ENCODE measurements around the gene ZFP36. TPM values are rescaled to one million over a fixed set of nuclear protein-coding genes. Genes with fewer than 3 reads are reported as not detected.
A peak's percentile ranks its signal among the peaks of the same experiment; 100 is the strongest.

The ZFP36 gene
- total RNA-seq, 4 donors from 2014 or later = 32.4 to 109 (median 62.4) TPM

GRCh38 chr19:39385629-39386411, 20.8 kb upstream of the ZFP36 start:
- TF ChIP-seq CTCF (IDR thresholded peaks at IDR 0.05) = no peak
- no peak for TF ChIP-seq POLR2A (IDR thresholded peaks at IDR 0.05)
- H3K36me3 ChIP-seq = peaks cover 50 to 64% of the 10 kb centered on the region in 2 donors
- no peak for DNase-seq
- intact Hi-C loops (cut with DNase I) = loop anchor here (5.0 kb wide), 1 partner anchor 39 kb away; no protein-coding TSS in a partner anchor
- no peaks in the 10 kb centered on the region for H3K9me3 ChIP-seq
- H3K27ac ChIP-seq = no peak overlapping the region
- H3K4me3 ChIP-seq (replicated peaks in 1 of 3) = no peak overlapping the region
- WGBS, 2 donors = 83 to 88% methylated on average over 20 of the region's 20 CpGs
- peaks cover 4 to 7% of the 10 kb centered on the region in 2 donors for H3K4me1 ChIP-seq
- H3K27me3 ChIP-seq = no peaks in the 10 kb centered on the region

- peaks cover 43 to 57% of the 10 kb centered on the region in 2 donors for H3K36me3 ChIP-seq
- no peak for TF ChIP-seq CTCF (IDR thresholded peaks at IDR 0.05)
- no peak for TF ChIP-seq POLR2A (IDR thresholded peaks at IDR 0.05)
- no peak overlapping the region for H3K4me3 ChIP-seq (replicated peaks in 1 of 3)
- H3K27ac ChIP-seq = no peak overlapping the region
- WGBS, 2 donors = 81 to 90% methylated on average over 7 of the region's 7 CpGs
- no peaks in the 10 kb centered on the region for H3K9me3 ChIP-seq
- DNase-seq = no peak
- no peaks in the 10 kb centered on the region for H3K27me3 ChIP-seq
- intact Hi-C loops (cut with DNase I) = loop anchor here (5.0 kb wide), 1 partner anchor 39 kb away; no protein-coding TSS in a partner anchor
- peaks cover 5 to 7% of the 10 kb centered on the region in 2 donors for H3K4me1 ChIP-seq
Observed at GRCh38 chr19:39386557-39386956, 20.1 kb upstream of the ZFP36 start.

GRCh38 chr19:39388657-39389056, 18.0 kb upstream of the ZFP36 start:
- intact Hi-C loops (cut with DNase I) = loop anchor here (5.0 kb wide), 1 partner anchor 41 kb away; no protein-coding TSS in a partner anchor
- no peak overlapping the region for H3K4me3 ChIP-seq (replicated peaks in 1 of 3)
- no peak for DNase-seq
- no peaks in the 10 kb centered on the region for H3K9me3 ChIP-seq
- no peak overlapping the region for H3K27ac ChIP-seq
- whole genome bisulfite sequencing, 2 donors = 88 to 94% methylated on average over 5 of the region's 5 CpGs
- H3K27me3 ChIP-seq = no peaks in the 10 kb centered on the region
- peaks cover 14 to 15% of the 10 kb centered on the region in 2 donors for H3K4me1 ChIP-seq
- no peak for TF ChIP-seq CTCF (IDR thresholded peaks at IDR 0.05)
- no peak for TF ChIP-seq POLR2A (IDR thresholded peaks at IDR 0.05)
- peaks cover 28 to 41% of the 10 kb centered on the region in 2 donors for H3K36me3 ChIP-seq

- Histone ChIP-seq H3K27me3 (no peaks in the 10 kb centered on the region), H3K36me3 (peaks cover 22 to 40% of the 10 kb centered on the region in 2 donors), H3K4me1 (peaks cover 14 to 15% of the 10 kb centered on the region in 2 donors), H3K27ac (peak overlapping the region; percentile 95 to 98 (median 97)), H3K9me3 (no peaks in the 10 kb centered on the region), H3K4me3 (replicated peaks in 1 of 3) (peak overlapping the region in 1 of 3 donors; percentile 77)
- 40 to 54% methylated on average over 9 to 11 of the region's 13 CpGs for WGBS, 2 donors
- no peak for DNase-seq
- TF ChIP-seq POLR2A (IDR thresholded peaks at IDR 0.05) (no peak), CTCF (IDR thresholded peaks at IDR 0.05) (no peak)
- intact Hi-C loops (cut with DNase I) = loop anchor here (5.0 kb wide), 1 partner anchor 43 kb away; no protein-coding TSS in a partner anchor
Observed at GRCh38 chr19:39389631-39390414, 16.8 kb upstream of the ZFP36 start.
